HUES48 (cell line): Measurements from ENCODE around the gene NPY4R.
"Not testable (repeated sequence)": the region's sequence is repeated elsewhere in the genome, so short reads cannot be mapped to it uniquely, and the experiment has no call there.

Source experiments
- H3K27ac ChIP-seq: one replicate; pipeline ENCODE4 v1.7.0; 2013; ENCODE audit warnings: low read depth, low read length, inconsistent platforms
- H3K27me3 ChIP-seq: 2 replicates; pipeline ENCODE4 v1.6.1; 2013; ENCODE audit warnings: mild to moderate bottlenecking, low read length; ENCODE audit not compliant: control insufficient read depth, insufficient read depth
- H3K36me3 ChIP-seq: 2 replicates; pipeline ENCODE4 v1.6.1; 2013; ENCODE audit warnings: low read length; ENCODE audit not compliant: control insufficient read depth, insufficient read depth
- H3K4me1 ChIP-seq: 2 replicates; pipeline ENCODE4 v1.6.1; 2013; ENCODE audit warnings: mild to moderate bottlenecking, low read length; ENCODE audit not compliant: control insufficient read depth, insufficient read depth
- H3K4me3 ChIP-seq: 2 replicates; pipeline ENCODE4 v1.5.1; 2013; ENCODE audit warnings: mild to moderate bottlenecking, low read depth, low read length
- H3K9ac ChIP-seq: 2 replicates; pipeline ENCODE4 v1.6.1; 2013; ENCODE audit warnings: mild to moderate bottlenecking, low read depth, low read length, moderate library complexity
- H3K9me3 ChIP-seq: 2 replicates; pipeline ENCODE4 v1.6.1; 2013; ENCODE audit warnings: low read length; ENCODE audit not compliant: control insufficient read depth, insufficient read depth

The NPY4R gene

GRCh38 chr10:46491364-46492114 is 25.8 kb upstream of the NPY4R start:
- not testable (repeated sequence) for H3K27me3 ChIP-seq, H3K4me3 ChIP-seq, H3K9me3 ChIP-seq, H3K9ac ChIP-seq, H3K4me1 ChIP-seq, H3K36me3 ChIP-seq, H3K27ac ChIP-seq

GRCh38 chr10:46490285-46490684 is 24.5 kb upstream of the NPY4R start:
- not testable (repeated sequence) for H3K27ac ChIP-seq, H3K9ac ChIP-seq, H3K9me3 ChIP-seq, H3K4me3 ChIP-seq, H3K4me1 ChIP-seq, H3K27me3 ChIP-seq, H3K36me3 ChIP-seq

- H3K27me3 ChIP-seq, H3K36me3 ChIP-seq, H3K27ac ChIP-seq, H3K4me1 ChIP-seq, H3K9ac ChIP-seq, H3K9me3 ChIP-seq, H3K4me3 ChIP-seq: not testable (repeated sequence)
Observed at GRCh38 chr10:46486459-46486858, 20.7 kb upstream of the NPY4R start.

- not testable (repeated sequence) for H3K9me3 ChIP-seq, H3K27me3 ChIP-seq, H3K4me3 ChIP-seq, H3K27ac ChIP-seq, H3K9ac ChIP-seq, H3K4me1 ChIP-seq, H3K36me3 ChIP-seq
Observed at GRCh38 chr10:46474746-46475320, 9.1 kb upstream of the NPY4R start.

GRCh38 chr10:46473758-46474157 is 8.0 kb upstream of the NPY4R start:
- not testable (repeated sequence) for H3K4me3 ChIP-seq, H3K9me3 ChIP-seq, H3K27ac ChIP-seq, H3K4me1 ChIP-seq, H3K36me3 ChIP-seq, H3K27me3 ChIP-seq, H3K9ac ChIP-seq

GRCh38 chr10:46470134-46470533 is 4.4 kb upstream of the NPY4R start:
- H3K27me3 ChIP-seq, H3K36me3 ChIP-seq, H3K4me3 ChIP-seq, H3K4me1 ChIP-seq, H3K9me3 ChIP-seq, H3K9ac ChIP-seq, H3K27ac ChIP-seq: not testable (repeated sequence)

- H3K27ac ChIP-seq, H3K9me3 ChIP-seq, H3K27me3 ChIP-seq, H3K4me3 ChIP-seq, H3K4me1 ChIP-seq, H3K9ac ChIP-seq, H3K36me3 ChIP-seq: not testable (repeated sequence)
Observed at GRCh38 chr10:46468119-46468809, 2.5 kb upstream of the NPY4R start.

- not testable (repeated sequence) for H3K4me1 ChIP-seq, H3K9me3 ChIP-seq, H3K9ac ChIP-seq, H3K27ac ChIP-seq, H3K4me3 ChIP-seq, H3K36me3 ChIP-seq, H3K27me3 ChIP-seq
Observed at GRCh38 chr10:46463608-46464007, 2.1 kb downstream of the NPY4R start.

- H3K27me3 ChIP-seq, H3K9me3 ChIP-seq, H3K27ac ChIP-seq, H3K4me1 ChIP-seq, H3K36me3 ChIP-seq, H3K4me3 ChIP-seq, H3K9ac ChIP-seq: not testable (repeated sequence)
Observed at GRCh38 chr10:46462276-46462675, 3.5 kb downstream of the NPY4R start.

GRCh38 chr10:46459579-46459978 is 6.2 kb downstream of the NPY4R start:
- H3K27me3 ChIP-seq, H3K4me3 ChIP-seq, H3K9ac ChIP-seq, H3K36me3 ChIP-seq, H3K27ac ChIP-seq, H3K4me1 ChIP-seq, H3K9me3 ChIP-seq: not testable (repeated sequence)

GRCh38 chr10:46457071-46457470 is 8.7 kb downstream of the NPY4R start:
- H3K9ac ChIP-seq, H3K27ac ChIP-seq, H3K9me3 ChIP-seq, H3K4me1 ChIP-seq, H3K36me3 ChIP-seq, H3K4me3 ChIP-seq, H3K27me3 ChIP-seq: not testable (repeated sequence)
